Adrenal gland (tissue), 5 donors: Measurements from ENCODE around the gene SHMT2.

ENCODE experiments used
- CTCF ChIP-seq, 6 experiments: fragments of 450-650 bp in 4 of 6; fragments of 200-600 bp in 2 of 6; sonication (generic) in 1 of 6; IDR thresholded peaks; 1 replicate in 5 of 6; 2 replicates in 1 of 6; pipeline versions ENCODE4 v1.5.1 to v1.8.0; 2016 to 2021; ENCODE audit warnings: antibody characterized with exemption in 6 of 6, mild to moderate bottlenecking in 2 of 6, moderate library complexity in 1 of 6
- POLR2A ChIP-seq, 2 donors: fragments of 450-650 bp; IDR thresholded peaks; one replicate each; pipeline ENCODE4 v1.6.1; 2017; ENCODE audit warnings: antibody characterized with exemption in 2 of 2, mild to moderate bottlenecking in 2 of 2, moderate library complexity in 1 of 2
- donor health status: DM: no; HTN: no; CAD: no.

DNA sequence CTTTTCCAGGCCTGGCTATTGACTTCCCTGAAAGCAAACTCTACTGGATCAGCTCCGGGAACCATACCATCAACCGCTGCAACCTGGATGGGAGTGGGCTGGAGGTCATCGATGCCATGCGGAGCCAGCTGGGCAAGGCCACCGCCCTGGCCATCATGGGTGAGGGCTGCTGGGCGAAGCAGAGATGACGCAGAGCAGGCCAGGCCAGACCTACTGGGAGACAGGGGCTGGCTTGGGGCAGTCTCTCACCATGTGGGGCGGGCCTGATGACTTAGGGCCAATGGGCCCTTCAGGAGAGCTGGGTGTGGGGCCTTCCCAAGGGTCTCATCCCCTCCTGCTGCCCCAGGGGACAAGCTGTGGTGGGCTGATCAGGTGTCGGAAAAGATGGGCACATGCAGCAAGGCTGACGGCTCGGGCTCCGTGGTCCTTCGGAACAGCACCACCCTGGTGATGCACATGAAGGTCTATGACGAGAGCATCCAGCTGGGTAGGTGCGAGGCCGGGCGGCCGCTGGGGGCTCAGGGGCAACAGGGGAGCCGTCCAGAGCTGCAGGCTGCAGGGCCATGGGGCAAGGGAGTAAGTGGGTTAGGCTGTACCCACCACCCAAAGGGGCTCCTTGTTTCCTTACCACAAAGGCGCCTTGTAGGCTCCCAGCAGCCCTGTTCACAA is 49.1 kb upstream of the SHMT2 start:
- no peak for TF ChIP-seq CTCF (IDR thresholded peaks at IDR 0.05)
- TF ChIP-seq POLR2A (IDR thresholded peaks at IDR 0.05): no peak
